ENCODE results near the gene DOCK1. TPM values are rescaled to one million over a fixed set of nuclear protein-coding genes. Genes with fewer than 3 reads are reported as not detected.

DOCK1 gene
- total RNA-seq, 1 experiment from 2014 or later, result 82.2 TPM

- TF ChIP-seq CTCF (IDR thresholded peaks at IDR 0.05; ENCODE audit: insufficient read depth in 1 of 2, low read depth in 1 of 2, low read length in 1 of 2, severe bottlenecking in 1 of 2, unreplicated experiment in 1 of 2), result no peak
- Histone ChIP-seq H3K27me3 (replicated peaks; ENCODE audit: control insufficient read depth, insufficient read depth, low read length) (no peaks in the 10 kb centered on the region), H3K4me1 (no peaks in the 10 kb centered on the region), H3K9me3 (no peaks in the 10 kb centered on the region), H3K36me3 (ENCODE audit: control insufficient read depth, insufficient read depth, low read length) (no peaks in the 10 kb centered on the region; the same call in 1 of the 2 replicates), H3K4me3 (ENCODE audit: low read depth, low read length) (no peak overlapping the region)
- Mint-ChIP-seq H3K4me3 (ENCODE audit: unreplicated experiment) (no peak overlapping the region), H3K9me3 (ENCODE audit: unreplicated experiment) (no peaks in the 10 kb centered on the region), H3K4me1 (ENCODE audit: low read depth, unreplicated experiment) (no peaks in the 10 kb centered on the region), H3K27me3 (ENCODE audit: insufficient read depth, unreplicated experiment) (no peaks in the 10 kb centered on the region), H3K27ac (ENCODE audit: unreplicated experiment) (no peak overlapping the region), H3K36me3 (ENCODE audit: insufficient read depth, unreplicated experiment) (peaks cover 15% of the 10 kb centered on the region)
- ChIA-PET POLR2A (no interaction called here), CTCF (no interaction called here)
- DNase-seq, result no peak
- intact Hi-C loops (cut with micrococcal nuclease; ENCODE audit: unreplicated experiment), result no loop called here
- no TSS peak for BruUV-seq (replicated peaks)
Measured at GRCh38 chr10:127399668-127400067, 494.4 kb downstream of the DOCK1 start.

GRCh38 chr10:127400216-127400615 lies 495.0 kb downstream of the DOCK1 start:
- Mint-ChIP-seq H3K4me3 (ENCODE audit: unreplicated experiment) (no peak overlapping the region), H3K27ac (ENCODE audit: unreplicated experiment) (no peak overlapping the region), H3K9me3 (ENCODE audit: unreplicated experiment) (no peaks in the 10 kb centered on the region), H3K4me1 (ENCODE audit: low read depth, unreplicated experiment) (no peaks in the 10 kb centered on the region), H3K36me3 (ENCODE audit: insufficient read depth, unreplicated experiment) (peaks cover 20% of the 10 kb centered on the region), H3K27me3 (ENCODE audit: insufficient read depth, unreplicated experiment) (no peaks in the 10 kb centered on the region)
- CTCF ChIA-PET, result no interaction called here
- no TSS peak for BruUV-seq (replicated peaks)
- DNase-seq, result no peak
- Histone ChIP-seq H3K4me3 (ENCODE audit: low read depth, low read length) (no peak overlapping the region), H3K27me3 (replicated peaks; ENCODE audit: control insufficient read depth, insufficient read depth, low read length) (no peaks in the 10 kb centered on the region), H3K4me1 (no peaks in the 10 kb centered on the region), H3K9me3 (no peaks in the 10 kb centered on the region), H3K36me3 (ENCODE audit: control insufficient read depth, insufficient read depth, low read length) (no peaks in the 10 kb centered on the region; the same call in 1 of the 2 replicates)
- POLR2A ChIA-PET, result no interaction called here
- no peak for TF ChIP-seq CTCF (IDR thresholded peaks at IDR 0.05; ENCODE audit: insufficient read depth in 1 of 2, low read depth in 1 of 2, low read length in 1 of 2, severe bottlenecking in 1 of 2, unreplicated experiment in 1 of 2)
- intact Hi-C loops (cut with micrococcal nuclease; ENCODE audit: unreplicated experiment), result no loop called here

- intact Hi-C loops (cut with micrococcal nuclease; ENCODE audit: unreplicated experiment), result no loop called here
- no peak overlapping the region for H3K4me3 Mint-ChIP-seq (ENCODE audit: unreplicated experiment)
- DNase-seq, result no peak
- CTCF ChIA-PET, result no interaction called here
- Histone ChIP-seq H3K36me3 (ENCODE audit: control insufficient read depth, insufficient read depth, low read length) (no peaks in the 10 kb centered on the region; the same call in 1 of the 2 replicates), H3K27me3 (replicated peaks; ENCODE audit: control insufficient read depth, insufficient read depth, low read length) (no peaks in the 10 kb centered on the region), H3K4me1 (no peaks in the 10 kb centered on the region), H3K4me3 (ENCODE audit: low read depth, low read length) (no peak overlapping the region), H3K9me3 (no peaks in the 10 kb centered on the region)
- H3K27ac Mint-ChIP-seq (ENCODE audit: unreplicated experiment), result no peak overlapping the region
- no peaks in the 10 kb centered on the region for H3K4me1 Mint-ChIP-seq (ENCODE audit: low read depth, unreplicated experiment)
- peaks cover 21% of the 10 kb centered on the region for H3K36me3 Mint-ChIP-seq (ENCODE audit: insufficient read depth, unreplicated experiment)
- BruUV-seq (replicated peaks), result no TSS peak
- POLR2A ChIA-PET, result no interaction called here
- H3K9me3 Mint-ChIP-seq (ENCODE audit: unreplicated experiment), result no peaks in the 10 kb centered on the region
- H3K27me3 Mint-ChIP-seq (ENCODE audit: insufficient read depth, unreplicated experiment), result no peaks in the 10 kb centered on the region
- TF ChIP-seq CTCF (IDR thresholded peaks at IDR 0.05; ENCODE audit: insufficient read depth in 1 of 2, low read depth in 1 of 2, low read length in 1 of 2, severe bottlenecking in 1 of 2, unreplicated experiment in 1 of 2), result no peak
Measured at GRCh38 chr10:127402596-127403409, 497.6 kb downstream of the DOCK1 start.
